ENCODE data around the gene NRXN3.

DNA sequence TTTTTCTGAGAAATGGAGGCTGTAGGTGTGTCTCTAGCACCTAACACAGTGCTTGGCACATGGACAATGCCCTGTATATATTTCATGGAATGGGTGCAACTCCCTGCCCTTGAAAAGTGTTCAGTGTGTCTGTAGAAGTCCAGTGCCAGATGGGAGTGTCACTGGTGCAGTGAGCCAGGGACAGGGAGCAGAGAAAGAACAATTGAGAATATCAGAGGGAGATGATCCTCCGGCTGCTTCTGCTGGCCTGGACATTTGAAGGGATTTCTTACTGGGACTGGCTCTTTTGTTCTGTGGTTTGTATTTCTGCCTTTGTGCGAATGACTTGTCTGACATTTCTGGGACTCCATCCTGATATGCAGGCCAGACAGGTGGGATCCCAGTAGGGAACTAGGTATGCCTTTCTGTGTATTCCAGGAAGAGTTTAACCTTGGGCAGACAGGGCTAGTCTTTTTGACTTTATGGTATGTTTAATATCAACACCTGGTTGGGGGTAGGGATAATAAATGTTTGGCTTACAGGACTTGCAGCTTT lies 328.0 kb downstream of the NRXN3 start:
- TF ChIP-seq CTCF (IDR thresholded peaks at IDR 0.05; ENCODE audit: poor library complexity, severe bottlenecking) (no peak), RAD21 (conservative IDR thresholded peaks at IDR 0.05) (no peak), EZH2 (IDR thresholded peaks at IDR 0.05; ENCODE audit: borderline replicate concordance, insufficient read depth, low read length, poor library complexity, severe bottlenecking) (no peak), TAF1 (IDR thresholded peaks at IDR 0.05; ENCODE audit: low read depth) (no peak)
